ENCODE measurements around the gene STX10. TPM values are rescaled to one million over a fixed set of nuclear protein-coding genes. Genes with fewer than 3 reads are reported as not detected.

The STX10 gene
- total and polyA plus RNA-seq, 9 of the 15 experiments (the other 6 are each of a cell fraction or from before 2014, with no cell fraction given) = 0.51 to 66.3 (median 31.0) TPM

DNA sequence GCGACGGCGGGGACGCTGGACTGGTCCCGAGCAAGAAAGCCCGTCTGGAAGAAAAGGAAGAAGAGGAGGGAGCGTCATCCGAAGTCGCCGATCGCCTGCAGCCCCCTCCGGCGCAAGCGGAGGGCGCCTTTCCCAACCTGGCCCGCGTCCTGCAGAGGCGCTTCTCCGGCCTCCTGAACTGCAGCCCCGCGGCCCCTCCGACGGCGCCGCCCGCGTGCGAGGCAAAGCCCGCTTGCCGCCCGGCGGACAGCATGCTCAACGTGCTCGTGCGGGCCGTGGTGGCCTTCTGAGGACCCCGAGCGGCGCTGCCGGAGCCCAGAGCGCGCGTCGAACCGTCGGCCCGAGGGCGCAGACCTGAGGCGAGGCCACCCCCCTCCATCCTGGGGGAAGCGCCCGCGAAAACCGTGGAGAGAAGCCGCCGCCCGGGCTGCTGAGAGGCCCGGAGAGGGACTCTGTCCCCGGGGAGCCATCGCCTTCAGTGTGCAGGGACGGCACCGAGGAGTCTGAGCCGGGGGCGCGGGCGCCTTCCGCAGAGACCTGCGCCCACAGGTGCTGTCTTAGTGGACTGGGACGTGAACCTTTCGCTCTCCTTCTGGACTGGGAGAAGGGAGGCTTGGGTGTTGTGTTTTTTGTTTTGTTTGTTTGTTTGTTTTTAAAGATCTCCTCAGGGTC lies 3.5 kb upstream of the STX10 start (continued):
- TF ChIP-seq FOXJ2 (tag; IDR thresholded peaks at IDR 0.05) (no peak), YBX1 (IDR thresholded peaks at IDR 0.05) (no peak), DMBX1 (CRISPR knock-in tag; IDR thresholded peaks at IDR 0.05; ENCODE audit: borderline replicate concordance) (no peak), DACH1 (IDR thresholded peaks at IDR 0.05; ENCODE audit: partially characterized antibody) (no peak), ZKSCAN8 (CRISPR knock-in tag; IDR thresholded peaks at IDR 0.05) (no peak)
- TF ChIP-seq, protein P1, sequence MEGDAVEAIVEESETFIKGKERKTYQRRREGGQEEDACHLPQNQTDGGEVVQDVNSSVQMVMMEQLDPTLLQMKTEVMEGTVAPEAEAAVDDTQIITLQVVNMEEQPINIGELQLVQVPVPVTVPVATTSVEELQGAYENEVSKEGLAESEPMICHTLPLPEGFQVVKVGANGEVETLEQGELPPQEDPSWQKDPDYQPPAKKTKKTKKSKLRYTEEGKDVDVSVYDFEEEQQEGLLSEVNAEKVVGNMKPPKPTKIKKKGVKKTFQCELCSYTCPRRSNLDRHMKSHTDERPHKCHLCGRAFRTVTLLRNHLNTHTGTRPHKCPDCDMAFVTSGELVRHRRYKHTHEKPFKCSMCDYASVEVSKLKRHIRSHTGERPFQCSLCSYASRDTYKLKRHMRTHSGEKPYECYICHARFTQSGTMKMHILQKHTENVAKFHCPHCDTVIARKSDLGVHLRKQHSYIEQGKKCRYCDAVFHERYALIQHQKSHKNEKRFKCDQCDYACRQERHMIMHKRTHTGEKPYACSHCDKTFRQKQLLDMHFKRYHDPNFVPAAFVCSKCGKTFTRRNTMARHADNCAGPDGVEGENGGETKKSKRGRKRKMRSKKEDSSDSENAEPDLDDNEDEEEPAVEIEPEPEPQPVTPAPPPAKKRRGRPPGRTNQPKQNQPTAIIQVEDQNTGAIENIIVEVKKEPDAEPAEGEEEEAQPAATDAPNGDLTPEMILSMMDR (IDR thresholded peaks at IDR 0.05 in 2 of 3, conservative IDR thresholded peaks at IDR 0.05 in 1 of 3; ENCODE audit: insufficient read depth in 2 of 3, low read depth in 1 of 3, low read length in 3 of 3) = peak in 1 of 3 experiments; percentile 33; a peak in 3 of 6 replicates
- TF ChIP-seq, protein P2, sequence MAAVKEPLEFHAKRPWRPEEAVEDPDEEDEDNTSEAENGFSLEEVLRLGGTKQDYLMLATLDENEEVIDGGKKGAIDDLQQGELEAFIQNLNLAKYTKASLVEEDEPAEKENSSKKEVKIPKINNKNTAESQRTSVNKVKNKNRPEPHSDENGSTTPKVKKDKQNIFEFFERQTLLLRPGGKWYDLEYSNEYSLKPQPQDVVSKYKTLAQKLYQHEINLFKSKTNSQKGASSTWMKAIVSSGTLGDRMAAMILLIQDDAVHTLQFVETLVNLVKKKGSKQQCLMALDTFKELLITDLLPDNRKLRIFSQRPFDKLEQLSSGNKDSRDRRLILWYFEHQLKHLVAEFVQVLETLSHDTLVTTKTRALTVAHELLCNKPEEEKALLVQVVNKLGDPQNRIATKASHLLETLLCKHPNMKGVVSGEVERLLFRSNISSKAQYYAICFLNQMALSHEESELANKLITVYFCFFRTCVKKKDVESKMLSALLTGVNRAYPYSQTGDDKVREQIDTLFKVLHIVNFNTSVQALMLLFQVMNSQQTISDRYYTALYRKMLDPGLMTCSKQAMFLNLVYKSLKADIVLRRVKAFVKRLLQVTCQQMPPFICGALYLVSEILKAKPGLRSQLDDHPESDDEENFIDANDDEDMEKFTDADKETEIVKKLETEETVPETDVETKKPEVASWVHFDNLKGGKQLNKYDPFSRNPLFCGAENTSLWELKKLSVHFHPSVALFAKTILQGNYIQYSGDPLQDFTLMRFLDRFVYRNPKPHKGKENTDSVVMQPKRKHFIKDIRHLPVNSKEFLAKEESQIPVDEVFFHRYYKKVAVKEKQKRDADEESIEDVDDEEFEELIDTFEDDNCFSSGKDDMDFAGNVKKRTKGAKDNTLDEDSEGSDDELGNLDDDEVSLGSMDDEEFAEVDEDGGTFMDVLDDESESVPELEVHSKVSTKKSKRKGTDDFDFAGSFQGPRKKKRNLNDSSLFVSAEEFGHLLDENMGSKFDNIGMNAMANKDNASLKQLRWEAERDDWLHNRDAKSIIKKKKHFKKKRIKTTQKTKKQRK (IDR thresholded peaks at IDR 0.05; ENCODE audit: borderline replicate concordance, low read depth, low read length) = no peak
- TF ChIP-seq, protein P3, sequence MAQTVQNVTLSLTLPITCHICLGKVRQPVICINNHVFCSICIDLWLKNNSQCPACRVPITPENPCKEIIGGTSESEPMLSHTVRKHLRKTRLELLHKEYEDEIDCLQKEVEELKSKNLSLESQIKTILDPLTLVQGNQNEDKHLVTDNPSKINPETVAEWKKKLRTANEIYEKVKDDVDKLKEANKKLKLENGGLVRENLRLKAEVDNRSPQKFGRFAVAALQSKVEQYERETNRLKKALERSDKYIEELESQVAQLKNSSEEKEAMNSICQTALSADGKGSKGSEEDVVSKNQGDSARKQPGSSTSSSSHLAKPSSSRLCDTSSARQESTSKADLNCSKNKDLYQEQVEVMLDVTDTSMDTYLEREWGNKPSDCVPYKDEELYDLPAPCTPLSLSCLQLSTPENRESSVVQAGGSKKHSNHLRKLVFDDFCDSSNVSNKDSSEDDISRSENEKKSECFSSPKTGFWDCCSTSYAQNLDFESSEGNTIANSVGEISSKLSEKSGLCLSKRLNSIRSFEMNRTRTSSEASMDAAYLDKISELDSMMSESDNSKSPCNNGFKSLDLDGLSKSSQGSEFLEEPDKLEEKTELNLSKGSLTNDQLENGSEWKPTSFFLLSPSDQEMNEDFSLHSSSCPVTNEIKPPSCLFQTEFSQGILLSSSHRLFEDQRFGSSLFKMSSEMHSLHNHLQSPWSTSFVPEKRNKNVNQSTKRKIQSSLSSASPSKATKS (CRISPR knock-in tag; IDR thresholded peaks at IDR 0.05) = no peak
- TF ChIP-seq, protein P4, sequence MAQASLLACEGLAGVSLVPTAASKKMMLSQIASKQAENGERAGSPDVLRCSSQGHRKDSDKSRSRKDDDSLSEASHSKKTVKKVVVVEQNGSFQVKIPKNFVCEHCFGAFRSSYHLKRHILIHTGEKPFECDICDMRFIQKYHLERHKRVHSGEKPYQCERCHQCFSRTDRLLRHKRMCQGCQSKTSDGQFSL (CRISPR knock-in tag; IDR thresholded peaks at IDR 0.05) = no peak; the same call in 1 of the 2 replicates
- TF ChIP-seq, protein P4 (tag; IDR thresholded peaks at IDR 0.05) = no peak
- TF ChIP-seq, protein P5, sequence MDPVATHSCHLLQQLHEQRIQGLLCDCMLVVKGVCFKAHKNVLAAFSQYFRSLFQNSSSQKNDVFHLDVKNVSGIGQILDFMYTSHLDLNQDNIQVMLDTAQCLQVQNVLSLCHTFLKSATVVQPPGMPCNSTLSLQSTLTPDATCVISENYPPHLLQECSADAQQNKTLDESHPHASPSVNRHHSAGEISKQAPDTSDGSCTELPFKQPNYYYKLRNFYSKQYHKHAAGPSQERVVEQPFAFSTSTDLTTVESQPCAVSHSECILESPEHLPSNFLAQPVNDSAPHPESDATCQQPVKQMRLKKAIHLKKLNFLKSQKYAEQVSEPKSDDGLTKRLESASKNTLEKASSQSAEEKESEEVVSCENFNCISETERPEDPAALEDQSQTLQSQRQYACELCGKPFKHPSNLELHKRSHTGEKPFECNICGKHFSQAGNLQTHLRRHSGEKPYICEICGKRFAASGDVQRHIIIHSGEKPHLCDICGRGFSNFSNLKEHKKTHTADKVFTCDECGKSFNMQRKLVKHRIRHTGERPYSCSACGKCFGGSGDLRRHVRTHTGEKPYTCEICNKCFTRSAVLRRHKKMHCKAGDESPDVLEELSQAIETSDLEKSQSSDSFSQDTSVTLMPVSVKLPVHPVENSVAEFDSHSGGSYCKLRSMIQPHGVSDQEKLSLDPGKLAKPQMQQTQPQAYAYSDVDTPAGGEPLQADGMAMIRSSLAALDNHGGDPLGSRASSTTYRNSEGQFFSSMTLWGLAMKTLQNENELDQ (CRISPR knock-in tag; IDR thresholded peaks at IDR 0.05; ENCODE audit: borderline replicate concordance) = no peak
- TF ChIP-seq, protein P6, sequence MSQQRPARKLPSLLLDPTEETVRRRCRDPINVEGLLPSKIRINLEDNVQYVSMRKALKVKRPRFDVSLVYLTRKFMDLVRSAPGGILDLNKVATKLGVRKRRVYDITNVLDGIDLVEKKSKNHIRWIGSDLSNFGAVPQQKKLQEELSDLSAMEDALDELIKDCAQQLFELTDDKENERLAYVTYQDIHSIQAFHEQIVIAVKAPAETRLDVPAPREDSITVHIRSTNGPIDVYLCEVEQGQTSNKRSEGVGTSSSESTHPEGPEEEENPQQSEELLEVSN (IDR thresholded peaks at IDR 0.05; ENCODE audit: borderline replicate concordance in 1 of 2, extremely low read depth in 1 of 2, insufficient read depth in 1 of 2, insufficient read length in 1 of 2, low read depth in 1 of 2, low read length in 1 of 2, poor library complexity in 1 of 2, severe bottlenecking in 1 of 2) = peak in 1 of 2 experiments; percentile 52

Data from K562 (cell line).